ENCODE results near the gene FUCA2.
"Not testable (repeated sequence)": the region's sequence is repeated elsewhere in the genome, so short reads cannot be mapped to it uniquely, and the experiment has no call there.

GRCh38 chr6:143510326-143510725 lies 1.2 kb downstream of the FUCA2 start:
- TF ChIP-seq SUZ12 (IDR thresholded peaks at IDR 0.05; ENCODE audit: extremely low read depth, insufficient read depth, insufficient read length); ZNF274 (IDR thresholded peaks at IDR 0.05; ENCODE audit: low read depth, low read length): not testable (repeated sequence)

All from NT2/D1 (cell line).